HepG2 (cell line): ENCODE measurements around the gene SURF1. TPM values are rescaled to one million over a fixed set of nuclear protein-coding genes. Genes with fewer than 3 reads are reported as not detected.

Source experiments
- EHMT2 ChIP-seq: fragments of 200-600 bp; sonication (generic); IDR thresholded peaks from 2 replicates; pipeline ENCODE4 v1.7.0; 2017; ENCODE audit warnings: antibody characterized with exemption, low read depth, low read length, borderline replicate concordance
- FOXA3 ChIP-seq: IDR thresholded peaks from 2 replicates; pipeline ENCODE4 v1.6.1; 2016; ENCODE audit warnings: missing genetic modification reagents, missing compliant biosample characterization
- GATAD2A ChIP-seq: IDR thresholded peaks from 2 replicates; pipeline ENCODE4 v1.6.1; 2016
- HDAC2 ChIP-seq: sonication (generic); formaldehyde crosslinking; IDR thresholded peaks from 2 replicates; pipeline ENCODE4 v1.4.0; 2020; ENCODE audit warnings: missing genetic modification reagents
- KAT8 ChIP-seq: IDR thresholded peaks from 2 replicates; pipeline ENCODE4 v1.6.1; 2016; ENCODE audit warnings: missing genetic modification reagents, missing compliant biosample characterization
- MAFK ChIP-seq, 2 experiments: IDR thresholded peaks in 1 of 2; conservative IDR thresholded peaks in 1 of 2; 2 replicates each; pipeline ENCODE4 v1.6.1; 2011; ENCODE audit warnings: improper control_type of control experiment in 2 of 2, low read length in 2 of 2
- NBN ChIP-seq: fragments of 450-650 bp; conservative IDR thresholded peaks from 2 replicates; pipeline ENCODE4 v1.6.1; 2017
- NR2F2 ChIP-seq: IDR thresholded peaks from 2 replicates; pipeline ENCODE4 v1.6.1; 2012; ENCODE audit warnings: low read depth, inconsistent platforms, borderline replicate concordance
- NR2F6 ChIP-seq, 2 experiments: IDR thresholded peaks; 2 replicates each; pipeline ENCODE4 v1.6.1; 2016; ENCODE audit warnings: antibody characterized with exemption in 1 of 2, mild to moderate bottlenecking in 1 of 2
- PTBP1 ChIP-seq: fragments of 200-400 bp; formaldehyde crosslinking; IDR thresholded peaks from 2 replicates; pipeline ENCODE4 v1.6.1; 2018; ENCODE audit warnings: low read length, low read depth; ENCODE audit not compliant: poor library complexity, severe bottlenecking
- RAD21 ChIP-seq: fragments of 450-650 bp; formaldehyde crosslinking; IDR thresholded peaks from 2 replicates; pipeline ENCODE4 v1.5.0; 2020; ENCODE audit warnings: mild to moderate bottlenecking
- RBFOX2 ChIP-seq: fragments of 200-400 bp; formaldehyde crosslinking; IDR thresholded peaks from 2 replicates; pipeline ENCODE4 v1.6.1; 2017; ENCODE audit warnings: low read depth, mild to moderate bottlenecking, low read length
- SMARCC2 ChIP-seq: fragments of 450-650 bp; IDR thresholded peaks from 2 replicates; pipeline ENCODE4 v1.6.1; 2017; ENCODE audit warnings: antibody characterized with exemption, mild to moderate bottlenecking
- SNRNP70 ChIP-seq: fragments of 200-400 bp; formaldehyde crosslinking; IDR thresholded peaks from 2 replicates; pipeline ENCODE4 v1.6.1; 2017; ENCODE audit warnings: mild to moderate bottlenecking, low read depth, low read length, moderate library complexity
- ZNF224 ChIP-seq: sonication (generic); formaldehyde crosslinking; IDR thresholded peaks from 2 replicates; pipeline ENCODE4 v1.5.0; 2020; ENCODE audit warnings: mild to moderate bottlenecking, missing genetic modification reagents
- ZNF232 ChIP-seq: sonication (generic); formaldehyde crosslinking; IDR thresholded peaks from 2 replicates; pipeline ENCODE4 v1.4.0; 2020; ENCODE audit warnings: missing genetic modification reagents, borderline replicate concordance
- ZNF354B ChIP-seq: sonication (generic); formaldehyde crosslinking; IDR thresholded peaks from 2 replicates; pipeline ENCODE4 v1.8.0; 2022; ENCODE audit warnings: mild to moderate bottlenecking, missing genetic modification reagents
- ZNF782 ChIP-seq: sonication (generic); formaldehyde crosslinking; IDR thresholded peaks from 2 replicates; pipeline ENCODE4 v1.4.0; 2020; ENCODE audit warnings: missing genetic modification reagents, mild to moderate bottlenecking, borderline replicate concordance
- ZSCAN31 ChIP-seq: sonication (generic); formaldehyde crosslinking; IDR thresholded peaks from 2 replicates; pipeline ENCODE4 v1.5.0; 2020; ENCODE audit warnings: low read depth, mild to moderate bottlenecking, missing genetic modification reagents
- ZSCAN9 ChIP-seq: IDR thresholded peaks from 2 replicates; pipeline ENCODE4 v1.6.1; 2016; ENCODE audit warnings: borderline replicate concordance
- polyA plus RNA-seq, 8 experiments: library from polyadenylated mRNA; depleted of rRNA in 3 of 8; stranded (reverse) in 7 of 8; unstranded in 1 of 8; fragments of >200 nt; fragmentation: Illumina TruSeq in 4 of 8; extraction: Trizol in 4 of 8; gene quantifications; 2 replicates each; pipeline versions ENCODE4 v1.2.1 to v1.2.3, GENCODE V29; 2011 to 2016; ENCODE audit warnings: low read depth in 4 of 8, missing spikeins in 1 of 8, mixed read lengths in 1 of 8; ENCODE audit not compliant: insufficient read depth in 1 of 8
- total RNA-seq, 5 experiments: library from RNA; depleted of rRNA; stranded (reverse); fragments of >200 nt; fragmentation: Illumina TruSeq; extraction: Trizol; gene quantifications; 2 replicates each; pipeline ENCODE4 v1.2.3, GENCODE V29; 2016; ENCODE audit warnings: low read depth in 1 of 5
- TF ChIP-seq, protein P1 (sequence below): IDR thresholded peaks from 2 replicates; pipeline ENCODE4 v1.6.1; 2016; ENCODE audit warnings: mild to moderate bottlenecking, missing biosample characterization, missing genetic modification reagents
- TF ChIP-seq, protein P2 (sequence below): sonication (generic); formaldehyde crosslinking; IDR thresholded peaks from 2 replicates; pipeline ENCODE4 v1.4.0; 2020; ENCODE audit warnings: mild to moderate bottlenecking, missing genetic modification reagents
- TF ChIP-seq, protein P3 (sequence below): sonication (generic); formaldehyde crosslinking; IDR thresholded peaks from 2 replicates; pipeline ENCODE4 v1.8.0; 2022; ENCODE audit warnings: mild to moderate bottlenecking, missing genetic modification reagents
- TF ChIP-seq, protein P4 (sequence below): sonication (generic); formaldehyde crosslinking; IDR thresholded peaks from 2 replicates; pipeline ENCODE4 v1.8.1; 2023; ENCODE audit warnings: mild to moderate bottlenecking, missing genetic modification reagents

The SURF1 gene
- total and polyA plus RNA-seq, 2 of the 13 experiments (the other 11 are each of a cell fraction or from before 2014, with no cell fraction given): 17.8 to 40.7 TPM

DNA sequence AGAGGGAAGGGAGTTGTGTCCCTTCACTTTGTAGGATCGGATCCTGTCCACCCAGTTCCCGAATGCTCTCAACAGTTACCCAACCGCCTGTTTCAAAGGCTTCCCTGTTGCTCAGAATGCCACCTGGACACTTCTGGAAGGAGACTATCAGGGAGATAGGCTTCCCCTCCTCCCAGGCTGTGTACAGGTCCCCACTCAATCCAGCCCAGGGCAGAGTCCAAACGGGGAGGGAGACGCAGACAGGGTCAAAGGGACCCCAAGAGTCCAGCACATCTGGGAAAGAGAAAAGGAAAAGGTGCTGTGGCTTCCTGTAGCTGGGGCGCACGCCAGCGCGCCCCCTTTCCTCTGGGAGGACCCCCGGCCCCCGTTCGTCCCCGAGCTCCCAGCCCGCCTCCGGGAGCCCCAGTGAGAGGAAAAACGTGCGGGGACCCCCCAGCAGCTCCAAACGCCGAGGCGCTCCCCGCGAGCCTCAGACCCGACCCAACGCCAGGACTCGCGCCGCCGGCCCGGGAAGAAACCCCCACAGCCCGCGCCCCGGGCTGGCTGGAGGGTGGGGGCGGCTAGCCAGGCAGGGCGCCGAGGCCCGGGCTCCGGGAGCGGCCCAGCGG, 18.9 kb upstream of the SURF1 start (continued):
- TF ChIP-seq, protein P1, sequence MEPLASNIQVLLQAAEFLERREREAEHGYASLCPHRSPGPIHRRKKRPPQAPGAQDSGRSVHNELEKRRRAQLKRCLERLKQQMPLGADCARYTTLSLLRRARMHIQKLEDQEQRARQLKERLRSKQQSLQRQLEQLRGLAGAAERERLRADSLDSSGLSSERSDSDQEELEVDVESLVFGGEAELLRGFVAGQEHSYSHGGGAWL (CRISPR knock-in tag): no peak
- TF ChIP-seq SMARCC2 (no peak), FOXA3 (no peak), NR2F2 (no peak), ZNF354B (CRISPR knock-in tag) (no peak), ZNF782 (CRISPR knock-in tag) (no peak), HDAC2 (CRISPR knock-in tag) (no peak; the same call in 1 of the 2 replicates), PTBP1 (no peak), GATAD2A (CRISPR knock-in tag) (0 out of 2 replicates have a peak, but pooled peaks have one; percentile 20), NR2F6 (IDR thresholded peaks at IDR 0.05) (no peak), NR2F6 (CRISPR knock-in tag; IDR thresholded peaks at IDR 0.05) (0 out of 2 replicates have a peak, but pooled peaks have one; percentile 9), KAT8 (CRISPR knock-in tag) (no peak; the same call in 1 of the 2 replicates), EHMT2 (no peak), MAFK (conservative IDR thresholded peaks at IDR 0.05 in 1 of 2, IDR thresholded peaks at IDR 0.05 in 1 of 2; ENCODE audit: low read length in 2 of 2) (no peak), ZNF232 (CRISPR knock-in tag) (0 out of 2 replicates have a peak, but pooled peaks have one; percentile 64), RAD21 (CRISPR knock-in tag) (no peak), RBFOX2 (no peak; the same call in 1 of the 2 replicates), SNRNP70 (no peak), ZSCAN31 (CRISPR knock-in tag) (peak; percentile 43; the same call in 1 of the 2 replicates), ZNF224 (CRISPR knock-in tag) (no peak), NBN (no peak), ZSCAN9 (CRISPR knock-in tag) (no peak)
- TF ChIP-seq, protein P2, sequence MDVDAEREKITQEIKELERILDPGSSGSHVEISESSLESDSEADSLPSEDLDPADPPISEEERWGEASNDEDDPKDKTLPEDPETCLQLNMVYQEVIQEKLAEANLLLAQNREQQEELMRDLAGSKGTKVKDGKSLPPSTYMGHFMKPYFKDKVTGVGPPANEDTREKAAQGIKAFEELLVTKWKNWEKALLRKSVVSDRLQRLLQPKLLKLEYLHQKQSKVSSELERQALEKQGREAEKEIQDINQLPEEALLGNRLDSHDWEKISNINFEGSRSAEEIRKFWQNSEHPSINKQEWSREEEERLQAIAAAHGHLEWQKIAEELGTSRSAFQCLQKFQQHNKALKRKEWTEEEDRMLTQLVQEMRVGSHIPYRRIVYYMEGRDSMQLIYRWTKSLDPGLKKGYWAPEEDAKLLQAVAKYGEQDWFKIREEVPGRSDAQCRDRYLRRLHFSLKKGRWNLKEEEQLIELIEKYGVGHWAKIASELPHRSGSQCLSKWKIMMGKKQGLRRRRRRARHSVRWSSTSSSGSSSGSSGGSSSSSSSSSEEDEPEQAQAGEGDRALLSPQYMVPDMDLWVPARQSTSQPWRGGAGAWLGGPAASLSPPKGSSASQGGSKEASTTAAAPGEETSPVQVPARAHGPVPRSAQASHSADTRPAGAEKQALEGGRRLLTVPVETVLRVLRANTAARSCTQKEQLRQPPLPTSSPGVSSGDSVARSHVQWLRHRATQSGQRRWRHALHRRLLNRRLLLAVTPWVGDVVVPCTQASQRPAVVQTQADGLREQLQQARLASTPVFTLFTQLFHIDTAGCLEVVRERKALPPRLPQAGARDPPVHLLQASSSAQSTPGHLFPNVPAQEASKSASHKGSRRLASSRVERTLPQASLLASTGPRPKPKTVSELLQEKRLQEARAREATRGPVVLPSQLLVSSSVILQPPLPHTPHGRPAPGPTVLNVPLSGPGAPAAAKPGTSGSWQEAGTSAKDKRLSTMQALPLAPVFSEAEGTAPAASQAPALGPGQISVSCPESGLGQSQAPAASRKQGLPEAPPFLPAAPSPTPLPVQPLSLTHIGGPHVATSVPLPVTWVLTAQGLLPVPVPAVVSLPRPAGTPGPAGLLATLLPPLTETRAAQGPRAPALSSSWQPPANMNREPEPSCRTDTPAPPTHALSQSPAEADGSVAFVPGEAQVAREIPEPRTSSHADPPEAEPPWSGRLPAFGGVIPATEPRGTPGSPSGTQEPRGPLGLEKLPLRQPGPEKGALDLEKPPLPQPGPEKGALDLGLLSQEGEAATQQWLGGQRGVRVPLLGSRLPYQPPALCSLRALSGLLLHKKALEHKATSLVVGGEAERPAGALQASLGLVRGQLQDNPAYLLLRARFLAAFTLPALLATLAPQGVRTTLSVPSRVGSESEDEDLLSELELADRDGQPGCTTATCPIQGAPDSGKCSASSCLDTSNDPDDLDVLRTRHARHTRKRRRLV (CRISPR knock-in tag): no peak
- TF ChIP-seq, protein P3, sequence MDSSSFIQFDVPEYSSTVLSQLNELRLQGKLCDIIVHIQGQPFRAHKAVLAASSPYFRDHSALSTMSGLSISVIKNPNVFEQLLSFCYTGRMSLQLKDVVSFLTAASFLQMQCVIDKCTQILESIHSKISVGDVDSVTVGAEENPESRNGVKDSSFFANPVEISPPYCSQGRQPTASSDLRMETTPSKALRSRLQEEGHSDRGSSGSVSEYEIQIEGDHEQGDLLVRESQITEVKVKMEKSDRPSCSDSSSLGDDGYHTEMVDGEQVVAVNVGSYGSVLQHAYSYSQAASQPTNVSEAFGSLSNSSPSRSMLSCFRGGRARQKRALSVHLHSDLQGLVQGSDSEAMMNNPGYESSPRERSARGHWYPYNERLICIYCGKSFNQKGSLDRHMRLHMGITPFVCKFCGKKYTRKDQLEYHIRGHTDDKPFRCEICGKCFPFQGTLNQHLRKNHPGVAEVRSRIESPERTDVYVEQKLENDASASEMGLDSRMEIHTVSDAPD (CRISPR knock-in tag): no peak
- TF ChIP-seq, protein P4, sequence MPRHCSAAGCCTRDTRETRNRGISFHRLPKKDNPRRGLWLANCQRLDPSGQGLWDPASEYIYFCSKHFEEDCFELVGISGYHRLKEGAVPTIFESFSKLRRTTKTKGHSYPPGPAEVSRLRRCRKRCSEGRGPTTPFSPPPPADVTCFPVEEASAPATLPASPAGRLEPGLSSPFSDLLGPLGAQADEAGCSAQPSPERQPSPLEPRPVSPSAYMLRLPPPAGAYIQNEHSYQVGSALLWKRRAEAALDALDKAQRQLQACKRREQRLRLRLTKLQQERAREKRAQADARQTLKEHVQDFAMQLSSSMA: no peak
